AG04449 (cell line): Measurements from ENCODE around the gene VPS26A.

Experiments
- CTCF ChIA-PET: fragments of 350-600 bp; formaldehyde crosslinking; extraction: SDS; loops from one replicate; lab custom pipeline; 2021; ENCODE audit warnings: antibody characterized with exemption; lab: Yijun Ruan, JAX
- POLR2A ChIA-PET: fragments of 400-600, 350-600 bp; formaldehyde crosslinking; extraction: SDS; loops from one replicate; lab custom pipeline; 2020; ENCODE audit warnings: antibody characterized with exemption, inconsistent platforms; lab: Yijun Ruan, JAX
- DNase-seq: peaks from one replicate; pipeline ENCODE4 v3.0.0-alpha.2; 2010; ENCODE audit warnings: low read depth, low spot score
- H3K4me3 ChIP-seq: 2 replicates; pipeline ENCODE4 v1.5.1; 2011; ENCODE audit warnings: low read depth, mild to moderate bottlenecking, control low read depth, low read length
- CTCF ChIP-seq: IDR thresholded peaks from one replicate; pipeline ENCODE4 v1.5.1; 2011; ENCODE audit warnings: mild to moderate bottlenecking, moderate library complexity, low read length, control low read depth, inconsistent platforms; ENCODE audit not compliant: insufficient read depth; ENCODE audit errors: missing control alignments

VPS26A gene

GRCh38 chr10:69087590-69088470 is 36.1 kb upstream of the VPS26A start, which contains the start of gene SRGN:
Gene SRGN, plus strand, starts transcription at chr10:69088103. Its CDS starts 55 bp downstream, at chr10:69088158.
- CTCF ChIA-PET, result interaction anchor here (0.6 to 16.7 kb wide), 2 partner anchors 79 to 118 kb away, joined by 3 to 416 read pairs; no protein-coding TSS in a partner anchor
- DNase-seq, result peak; percentile 63
- H3K4me3 ChIP-seq, result peak within 1 kb of the TSS; percentile 52
- TF ChIP-seq CTCF, result no peak
- POLR2A ChIA-PET, result no interaction called here

- no peak for TF ChIP-seq CTCF
- POLR2A ChIA-PET, result no interaction called here
- CTCF ChIA-PET, result interaction anchor here (16.7 kb wide), 1 partner anchor 80 kb away, joined by 416 read pairs; no protein-coding TSS in a partner anchor
- H3K4me3 ChIP-seq, result peak overlapping the region; percentile 52
- DNase-seq, result no peak
Observed at GRCh38 chr10:69088471-69088769, 35.6 kb upstream of the VPS26A start.

GRCh38 chr10:69088801-69089501 is 35.0 kb upstream of the VPS26A start:
- DNase-seq, result no peak

GRCh38 chr10:69089638-69090599 is 34.1 kb upstream of the VPS26A start:
- no peak overlapping the region for H3K4me3 ChIP-seq
- ChIA-PET POLR2A (no interaction called here), CTCF (interaction anchor here (1.1 to 16.7 kb wide), 2 partner anchors 81 to 318 kb away, joined by 3 to 416 read pairs; no protein-coding TSS in a partner anchor)
- no peak for TF ChIP-seq CTCF
- DNase-seq, result no peak

More at GRCh38 chr10:69088801-69089501, 35.0 kb upstream of the VPS26A start:
- ChIA-PET POLR2A (no interaction called here), CTCF (interaction anchor here (16.7 kb wide), 1 partner anchor 81 kb away, joined by 416 read pairs; no protein-coding TSS in a partner anchor)
- no peak for TF ChIP-seq CTCF
- peak overlapping the region; percentile 52 for H3K4me3 ChIP-seq

GRCh38 chr10:69090685-69091084 is 33.3 kb upstream of the VPS26A start:
- POLR2A ChIA-PET, result no interaction called here
- CTCF ChIA-PET, result interaction anchor here (0.8 to 16.7 kb wide), 7 partner anchors 15 to 318 kb away, joined by 3 to 416 read pairs (median 5); no protein-coding TSS in a partner anchor

More at GRCh38 chr10:69090685-69091084, 33.3 kb upstream of the VPS26A start:
- TF ChIP-seq CTCF, result no peak
- no peak overlapping the region for H3K4me3 ChIP-seq
- DNase-seq, result no peak
